ENCODE measurements around the gene ANKRD6. TPM values are rescaled to one million over a fixed set of nuclear protein-coding genes. Genes with fewer than 3 reads are reported as not detected.

The ANKRD6 gene
- total and polyA plus RNA-seq, 2 donors (not counting 3 experiments of a cell fraction or from before 2014, with no cell fraction given), result 3.4 to 9.6 TPM

GRCh38 chr6:89681983-89682564 lies 249.1 kb downstream of the ANKRD6 start:
- no peaks in the 10 kb centered on the region for H3K9me1 ChIP-seq (replicated peaks; ENCODE audit: control insufficient read depth, extremely low read depth, insufficient read depth, low read length)
- no peaks in the 10 kb centered on the region for H3K27me3 ChIP-seq (ENCODE audit: control insufficient read depth in 2 of 2, insufficient read depth in 2 of 2, low read length in 2 of 2)
- no peaks in the 10 kb centered on the region for H3K4me1 ChIP-seq (ENCODE audit: control insufficient read depth, extremely low read depth, insufficient read depth, low read length)
- no peak overlapping the region for H3K9ac ChIP-seq (replicated peaks; ENCODE audit: extremely low read depth, insufficient read depth, low read length)
- no peak for TF ChIP-seq MAX (IDR thresholded peaks at IDR 0.05; ENCODE audit: insufficient read depth, insufficient read length)
- TF ChIP-seq EZH2 (IDR thresholded peaks at IDR 0.05; ENCODE audit: borderline replicate concordance, low read depth, low read length, severe bottlenecking), result no peak
- TF ChIP-seq CTCF (IDR thresholded peaks at IDR 0.05; ENCODE audit: extremely low read depth in 1 of 2, insufficient read depth in 1 of 2, low read depth in 1 of 2, low read length in 2 of 2), result no peak
- no peak for TF ChIP-seq GATA2 (IDR thresholded peaks at IDR 0.05; ENCODE audit: insufficient read depth, insufficient read length, low read depth, low read length)
- no peak for TF ChIP-seq JUN (IDR thresholded peaks at IDR 0.05; ENCODE audit: borderline replicate concordance, insufficient read depth, insufficient read length, low read depth)
- no peak for TF ChIP-seq MYC (IDR thresholded peaks at IDR 0.05; ENCODE audit: low read depth, low read length)
- TF ChIP-seq FOS (IDR thresholded peaks at IDR 0.05; ENCODE audit: borderline replicate concordance, insufficient read depth, low read length), result no peak
- no peak for TF ChIP-seq POLR2AphosphoS5 (IDR thresholded peaks at IDR 0.05; ENCODE audit: insufficient read depth, low read depth, low read length)
- TF ChIP-seq POLR2A (IDR thresholded peaks at IDR 0.05; ENCODE audit: low read depth, low read length), result no peak
- peaks cover 24 to 26% of the 10 kb centered on the region in 2 experiments for H3K36me3 ChIP-seq (ENCODE audit: control insufficient read depth in 2 of 2, extremely low read depth in 1 of 2, insufficient read depth in 2 of 2, low read length in 2 of 2)
- no peaks in the 10 kb centered on the region for H4K20me1 ChIP-seq (replicated peaks; ENCODE audit: control insufficient read depth, extremely low read depth, insufficient read depth, low read length)
- no peak for DNase-seq (ENCODE audit: low read depth, low spot score)
- intact Hi-C loops (cut with micrococcal nuclease), result no loop called here
- no peak for FAIRE-seq
- ChIA-PET POLR2A (no interaction called here), CTCF (no interaction called here)
- H3K27ac ChIP-seq (ENCODE audit: insufficient read depth, low read depth, low read length), result no peak overlapping the region
- H3K4me2 ChIP-seq (ENCODE audit: insufficient read depth, low read length), result no peak overlapping the region
- H3K79me2 ChIP-seq (ENCODE audit: control insufficient read depth, insufficient read depth, low read length), result no peaks in the 10 kb centered on the region
- BruUV-seq (replicated peaks), result no TSS peak
- H2AFZ ChIP-seq (ENCODE audit: low read depth, low read length), result no peak overlapping the region
- dilution Hi-C loops (cut with MboI; ENCODE audit: extremely low pct_ligation_motif_present, low sequenced_read_pairs), result no loop called here
- no peaks in the 10 kb centered on the region for H3K9me3 ChIP-seq (replicated peaks; ENCODE audit: control insufficient read depth, insufficient read depth, low read length)
- H3K4me3 ChIP-seq (replicated peaks in 1 of 3; ENCODE audit: insufficient read depth in 1 of 3, low read depth in 1 of 3, low read length in 3 of 3), result no peak overlapping the region
